ENCODE results near the gene HSF2.

GRCh38 chr6:122400121-122400450 lies 634 bp downstream of the HSF2 start:
- TF ChIP-seq CTCF (IDR thresholded peaks at IDR 0.05): no peak
- TF ChIP-seq POLR2AphosphoS5 (IDR thresholded peaks at IDR 0.05): no peak
- no peak for TF ChIP-seq EP300 (IDR thresholded peaks at IDR 0.05)

Data from esophagus muscularis mucosa (tissue), 4 donors.